ENCODE measurements around the gene SLC16A3. TPM values are rescaled to one million over a fixed set of nuclear protein-coding genes. Genes with fewer than 3 reads are reported as not detected.

Gene SLC16A3
- polyA plus RNA-seq, 12 donors = 12.7 to 51.9 (median 28.9) TPM; not detected in 1

DNA sequence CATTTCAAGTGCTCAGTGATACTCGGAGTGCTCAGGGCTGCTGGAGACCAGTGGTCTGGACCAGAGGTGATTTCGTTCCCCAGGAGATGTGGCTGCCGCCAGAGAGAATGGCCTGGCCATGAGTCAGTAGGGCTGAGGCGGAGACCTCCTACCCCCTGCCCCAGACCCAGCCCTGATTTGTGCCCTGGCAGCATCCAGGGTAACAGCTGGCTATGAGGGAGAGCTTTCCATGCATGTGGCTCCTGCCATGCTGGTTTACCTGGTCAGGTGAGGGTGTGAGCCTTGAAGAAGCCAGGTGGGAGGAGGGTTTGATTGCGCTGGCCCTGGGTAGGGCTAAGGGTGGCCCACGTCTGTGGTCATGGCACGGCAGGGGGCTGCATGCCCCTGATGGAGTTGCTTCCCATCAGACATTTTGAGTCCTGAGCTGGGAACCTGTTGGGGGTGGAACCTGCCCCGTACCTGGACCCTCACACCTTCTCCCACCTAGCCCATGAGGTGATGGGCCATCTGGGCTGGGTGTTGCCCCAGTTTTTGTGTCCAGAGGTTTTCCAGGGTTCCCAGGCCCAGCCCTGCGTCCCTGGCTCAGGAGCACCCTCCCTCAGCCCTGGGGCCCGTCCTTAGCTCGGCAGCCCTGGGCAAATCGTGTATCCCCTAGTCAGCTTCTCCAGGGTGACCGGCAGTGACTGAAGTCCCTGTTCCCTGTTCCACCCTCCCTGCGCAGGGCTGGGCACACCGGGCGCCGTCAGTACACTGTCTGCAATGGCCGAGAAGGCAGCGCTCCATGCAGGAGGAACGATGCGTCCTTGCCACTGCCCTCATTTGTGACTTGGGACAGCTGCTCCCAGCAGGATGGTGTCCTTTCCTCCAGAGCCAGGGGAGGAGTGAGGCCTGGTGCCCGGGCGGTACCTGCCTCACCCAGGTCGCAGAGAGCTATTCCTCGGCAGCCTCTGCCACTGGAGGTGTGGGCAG lies 53.7 kb downstream of the SLC16A3 start:
- no peak for DNase-seq

DNA sequence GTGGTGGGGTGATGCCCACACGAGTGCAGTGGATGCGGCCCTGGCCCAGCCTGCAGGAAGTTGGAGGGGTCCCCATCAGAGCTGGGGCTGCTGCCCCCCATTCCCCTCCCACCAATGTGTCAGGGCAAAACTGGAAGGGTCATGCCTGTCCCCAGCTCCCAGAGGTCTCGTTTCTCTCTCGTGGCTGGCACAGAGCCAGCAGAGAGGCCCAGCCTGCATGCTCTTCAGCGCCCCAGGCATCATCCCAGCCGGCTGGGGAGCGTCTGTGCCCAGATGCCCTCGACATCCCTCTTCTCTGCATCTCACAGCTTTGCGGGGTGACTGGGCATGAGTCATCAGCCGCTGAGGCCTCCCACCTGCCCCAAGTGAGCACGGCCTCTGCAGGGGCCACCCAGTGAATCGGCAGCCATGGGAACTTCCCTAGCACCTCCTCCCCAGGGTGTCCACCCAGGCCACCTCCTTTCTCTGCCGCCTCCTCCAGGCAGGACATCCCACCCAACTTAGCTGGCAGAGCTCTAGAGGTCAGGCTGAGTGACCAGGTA lies 54.4 kb downstream of the SLC16A3 start:
- DNase-seq = no peak

DNA sequence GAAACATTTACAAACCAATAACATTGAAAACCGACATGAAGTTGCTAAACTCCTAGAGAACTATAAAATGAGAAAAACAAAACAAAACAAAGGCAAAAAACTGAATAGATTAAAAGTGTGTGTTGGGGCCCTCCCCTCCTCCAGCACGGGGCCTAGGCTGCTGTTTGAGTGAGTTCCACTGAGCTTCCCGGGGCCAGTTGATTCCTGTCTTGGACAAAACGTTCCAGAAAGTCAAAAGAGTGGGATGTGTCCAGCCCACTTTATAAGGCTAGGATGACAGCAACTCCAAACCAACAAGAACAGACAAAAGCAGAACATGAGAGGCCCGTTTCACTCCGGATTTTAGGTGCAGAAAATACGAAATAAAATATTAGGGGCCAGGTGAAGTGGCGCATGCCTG lies 56.3 kb downstream of the SLC16A3 start:
- no peak for DNase-seq

DNA sequence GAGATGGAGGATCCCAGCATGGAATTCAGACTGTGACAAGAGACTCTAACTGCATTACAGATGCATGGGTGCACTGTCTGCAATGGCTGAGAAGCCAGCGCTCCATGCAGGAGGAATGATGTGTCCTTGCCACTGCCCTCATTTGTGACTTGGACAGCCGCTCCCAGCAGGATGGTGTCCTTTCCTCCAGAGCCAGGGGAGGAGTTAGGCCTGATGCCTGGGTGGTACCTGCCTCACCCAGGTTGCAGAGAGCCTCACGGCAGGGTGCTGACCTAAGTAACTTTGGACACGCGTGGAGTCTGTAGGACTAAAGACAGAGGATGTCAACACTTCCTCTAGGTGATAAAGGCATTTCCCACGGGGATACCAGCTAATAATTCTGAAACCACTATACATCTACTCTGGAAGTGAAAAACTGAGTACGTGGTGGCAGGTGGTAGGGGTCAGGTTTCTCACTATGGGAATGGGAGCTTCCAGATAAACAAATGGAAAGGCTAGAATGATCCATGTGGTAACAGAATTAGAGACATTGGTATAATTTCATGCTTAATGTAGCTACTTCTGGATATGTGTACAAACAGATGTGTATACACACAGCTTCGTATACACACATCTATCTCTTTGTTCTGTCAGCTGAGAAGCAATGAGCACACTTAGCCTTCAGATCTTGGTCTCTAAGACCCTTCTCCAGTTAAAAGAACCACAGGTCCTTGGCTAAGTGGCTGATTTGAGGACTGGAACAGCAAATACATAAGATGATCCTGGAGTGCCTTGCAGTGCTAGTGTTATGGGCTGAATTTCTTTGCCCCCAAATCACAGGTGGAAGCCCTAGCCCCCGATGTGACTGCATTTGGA lies 58.4 kb downstream of the SLC16A3 start:
- DNase-seq = no peak

DNA sequence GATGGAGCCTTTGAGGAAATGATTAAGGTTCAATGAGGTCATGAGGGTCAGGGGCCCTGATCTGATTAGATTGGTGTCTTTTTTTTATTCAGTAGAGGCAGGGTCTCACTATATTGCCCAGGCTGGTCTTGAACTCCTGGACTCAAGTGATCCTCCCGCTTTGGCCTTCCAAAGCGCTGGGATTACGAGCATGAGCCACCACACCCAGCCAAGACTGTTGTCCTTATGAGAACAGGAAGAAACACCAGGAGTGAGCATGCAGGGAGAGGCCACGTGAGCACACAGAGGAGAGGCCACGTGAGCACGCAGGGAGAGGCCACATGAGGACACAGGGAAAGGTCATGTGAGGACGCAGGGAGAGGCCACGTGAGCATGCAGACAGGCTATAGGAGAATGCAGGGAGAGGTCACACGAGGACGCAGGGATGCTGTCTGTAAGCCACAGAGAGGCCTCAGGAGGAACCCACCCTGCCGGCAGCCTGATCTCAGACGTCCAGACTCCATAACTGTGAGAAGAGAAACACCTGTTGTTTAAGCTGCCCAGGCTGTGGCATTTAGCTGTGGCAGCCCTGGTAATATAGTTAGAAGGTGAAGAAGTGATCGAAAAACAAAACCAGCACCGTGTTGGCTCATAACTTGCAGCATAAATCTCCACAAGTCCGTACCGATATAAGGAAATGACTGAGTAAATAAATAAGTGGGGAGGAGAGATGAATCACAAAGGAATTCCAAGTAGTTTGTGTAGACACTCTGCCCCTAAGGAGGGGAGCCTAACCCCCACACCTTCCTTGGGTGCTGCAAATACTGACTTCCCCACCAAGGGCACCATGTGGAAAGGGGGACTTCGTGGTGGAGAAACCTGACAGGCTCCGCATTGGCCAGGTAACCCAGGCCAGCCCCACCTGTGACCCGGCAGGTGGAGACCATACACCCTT lies 59.3 kb downstream of the SLC16A3 start:
- DNase-seq = no peak

Other genes starting within 250 kb of the SLC16A3 start
- 10 to 100 TPM in 11 of 12 donors, not detected in 1; 26.1 to 35.6 (median 30.8) TPM for gene CENPX, start 206.2 kb upstream of the SLC16A3 start, polyA plus RNA-seq (ENCODE audit: insufficient read length in 12 of 12)
- 10 to 100 TPM in 2 of 12 donors, 1 to 10 TPM in 9, not detected in 1; 6.3 to 31.7 (median 8.0) TPM for gene LRRC45, start 205.7 kb upstream of the SLC16A3 start, polyA plus RNA-seq (ENCODE audit: insufficient read length in 12 of 12)
- gene RAC3, start 197.4 kb upstream of the SLC16A3 start, polyA plus RNA-seq (ENCODE audit: insufficient read length in 12 of 12) = 10 to 100 TPM in 3 of 12 donors, 1 to 10 TPM in 8, not detected in 1; 4.0 to 28.9 (median 6.4) TPM
- gene DCXR, start 191.3 kb upstream of the SLC16A3 start, polyA plus RNA-seq (ENCODE audit: insufficient read length in 12 of 12) = 10 to 100 TPM in 11 of 12 donors, not detected in 1; 26.8 to 54.2 (median 34.6) TPM
- 10 to 100 TPM in 11 of 12 donors, not detected in 1; 22.8 to 56.6 (median 30.1) TPM for gene RFNG, start 177.2 kb upstream of the SLC16A3 start, polyA plus RNA-seq (ENCODE audit: insufficient read length in 12 of 12)
- gene GPS1, start 177.1 kb upstream of the SLC16A3 start, polyA plus RNA-seq (ENCODE audit: insufficient read length in 12 of 12) = 10 to 100 TPM in 11 of 12 donors, not detected in 1; 55.7 to 91.1 (median 62.2) TPM
- gene DUS1L, start 163.2 kb upstream of the SLC16A3 start, polyA plus RNA-seq (ENCODE audit: insufficient read length in 12 of 12) = 10 to 100 TPM in 11 of 12 donors, not detected in 1; 37.9 to 72.2 (median 54.8) TPM
- gene FASN, start 130.8 kb upstream of the SLC16A3 start, polyA plus RNA-seq (ENCODE audit: insufficient read length in 12 of 12) = 10 to 100 TPM in 11 of 12 donors, not detected in 1; 15.7 to 62.2 (median 24.1) TPM
- gene CCDC57, start 16.2 kb upstream of the SLC16A3 start, polyA plus RNA-seq (ENCODE audit: insufficient read length in 12 of 12) = 10 to 100 TPM in 11 of 12 donors, not detected in 1; 18.1 to 66.0 (median 22.2) TPM
- 100 to 1,000 TPM in 1 of 12 donors, 10 to 100 TPM in 10, not detected in 1; 59.7 to 121 (median 65.0) TPM for gene CSNK1D, start 44.7 kb downstream of the SLC16A3 start, polyA plus RNA-seq (ENCODE audit: insufficient read length in 12 of 12)
- gene CD7, start 88.6 kb downstream of the SLC16A3 start, polyA plus RNA-seq (ENCODE audit: insufficient read length in 12 of 12) = 1 to 10 TPM in 1 of 12 donors, under 1 TPM in 8, not detected in 3; 0.19 to 3.8 (median 0.51) TPM
- gene SECTM1, start 104.7 kb downstream of the SLC16A3 start, polyA plus RNA-seq (ENCODE audit: insufficient read length in 12 of 12) = 10 to 100 TPM in 2 of 12 donors, 1 to 10 TPM in 8, not detected in 2; 1.7 to 15.8 (median 3.1) TPM
- gene TEX19, start 130.2 kb downstream of the SLC16A3 start, polyA plus RNA-seq (ENCODE audit: insufficient read length in 12 of 12) = under 1 TPM in 5 of 12 donors, not detected in 7; 0.08 to 0.25 (median 0.12) TPM
- gene UTS2R, start 142.7 kb downstream of the SLC16A3 start, polyA plus RNA-seq (ENCODE audit: insufficient read length in 12 of 12) = 10 to 100 TPM in 1 of 12 donors, 1 to 10 TPM in 10, not detected in 1; 2.5 to 11.1 (median 5.2) TPM
- gene HEXD, start 189.3 kb downstream of the SLC16A3 start, polyA plus RNA-seq (ENCODE audit: insufficient read length in 12 of 12) = 10 to 100 TPM in 11 of 12 donors, not detected in 1; 15.8 to 33.7 (median 21.9) TPM
- 10 to 100 TPM in 11 of 12 donors, not detected in 1; 13.4 to 25.1 (median 18.5) TPM for gene OGFOD3, start 189.5 kb downstream of the SLC16A3 start, polyA plus RNA-seq (ENCODE audit: insufficient read length in 12 of 12)
- gene CYBC1, start 221.7 kb downstream of the SLC16A3 start, polyA plus RNA-seq (ENCODE audit: insufficient read length in 12 of 12) = 100 to 1,000 TPM in 1 of 12 donors, 10 to 100 TPM in 10, not detected in 1; 25.9 to 149 (median 30.6) TPM
- 10 to 100 TPM in 11 of 12 donors, not detected in 1; 35.0 to 81.2 (median 66.0) TPM for gene NARF, start 229.7 kb downstream of the SLC16A3 start, polyA plus RNA-seq (ENCODE audit: insufficient read length in 12 of 12)